Skeletal muscle cell (primary cell): ENCODE measurements around the gene CENPF.
"Not testable (repeated sequence)": the region's sequence is repeated elsewhere in the genome, so short reads cannot be mapped to it uniquely, and the experiment has no call there.

Experiments used
- DNase-seq: peaks from one replicate; pipeline ENCODE4 v3.0.0-alpha.2; 2010; ENCODE audit warnings: low read depth
- H3K4me3 ChIP-seq: 2 replicates; pipeline ENCODE4 v1.5.1; 2011; ENCODE audit warnings: low read depth, mild to moderate bottlenecking, control low read depth, low read length, moderate library complexity

The CENPF gene

GRCh38 chr1:214643030-214643429 is 40.0 kb downstream of the CENPF start:
- H3K4me3 ChIP-seq: no peak overlapping the region
- DNase-seq: no peak

- DNase-seq: no peak
- no peak overlapping the region for H3K4me3 ChIP-seq
Measured at GRCh38 chr1:214645712-214646111, 42.7 kb downstream of the CENPF start.

- H3K4me3 ChIP-seq: no peak overlapping the region
- no peak for DNase-seq
Measured at GRCh38 chr1:214648801-214649200, 45.8 kb downstream of the CENPF start.

- H3K4me3 ChIP-seq: no peak overlapping the region
- no peak for DNase-seq
Measured at GRCh38 chr1:214649607-214650006, 46.6 kb downstream of the CENPF start.

- no peak for DNase-seq
- no peak overlapping the region for H3K4me3 ChIP-seq
Measured at GRCh38 chr1:214650664-214651063, 47.7 kb downstream of the CENPF start.

GRCh38 chr1:214657299-214657698 is 54.3 kb downstream of the CENPF start:
- DNase-seq: no peak
- no peak overlapping the region for H3K4me3 ChIP-seq

- H3K4me3 ChIP-seq: no peak overlapping the region
- no peak for DNase-seq
Measured at GRCh38 chr1:214658175-214658574, 55.2 kb downstream of the CENPF start.

- DNase-seq: no peak
- no peak overlapping the region for H3K4me3 ChIP-seq
Measured at GRCh38 chr1:214658785-214659184, 55.8 kb downstream of the CENPF start.

GRCh38 chr1:214660190-214660589 is 57.2 kb downstream of the CENPF start:
- no peak overlapping the region for H3K4me3 ChIP-seq
- no peak for DNase-seq

- DNase-seq: peak; percentile 76
- no peak overlapping the region for H3K4me3 ChIP-seq
Measured at GRCh38 chr1:214660900-214661299, 57.9 kb downstream of the CENPF start.

- no peak overlapping the region for H3K4me3 ChIP-seq
- DNase-seq: no peak
Measured at GRCh38 chr1:214662223-214662785, 59.3 kb downstream of the CENPF start.

GRCh38 chr1:214664651-214665433 is 61.8 kb downstream of the CENPF start:
- no peak overlapping the region for H3K4me3 ChIP-seq
- no peak for DNase-seq

- peak; percentile 29 for DNase-seq
- H3K4me3 ChIP-seq: no peak overlapping the region
Measured at GRCh38 chr1:214665606-214666110, 62.7 kb downstream of the CENPF start.

GRCh38 chr1:214666674-214667073 is 63.7 kb downstream of the CENPF start:
- no peak for DNase-seq
- H3K4me3 ChIP-seq: no peak overlapping the region

- peak; percentile 76 for DNase-seq
- H3K4me3 ChIP-seq: no peak overlapping the region
Measured at GRCh38 chr1:214670098-214670497, 67.1 kb downstream of the CENPF start.

GRCh38 chr1:214673029-214673428 is 70.0 kb downstream of the CENPF start:
- not testable (repeated sequence) for H3K4me3 ChIP-seq, DNase-seq

- no peak for DNase-seq
- no peak overlapping the region for H3K4me3 ChIP-seq
Measured at GRCh38 chr1:214673576-214673975, 70.6 kb downstream of the CENPF start.

- DNase-seq, H3K4me3 ChIP-seq: not testable (repeated sequence)
Measured at GRCh38 chr1:214675524-214675923, 72.5 kb downstream of the CENPF start.

- no peak overlapping the region for H3K4me3 ChIP-seq
Measured at GRCh38 chr1:214676747-214677146, 73.8 kb downstream of the CENPF start.

GRCh38 chr1:214677945-214678344 is 75.0 kb downstream of the CENPF start:
- no peak for DNase-seq
- H3K4me3 ChIP-seq: no peak overlapping the region

More at GRCh38 chr1:214676747-214677146, 73.8 kb downstream of the CENPF start:
- no peak for DNase-seq

GRCh38 chr1:214678386-214678785 is 75.4 kb downstream of the CENPF start:
- no peak for DNase-seq
- no peak overlapping the region for H3K4me3 ChIP-seq
